ENCODE measurements around the gene ATP2B3. TPM values are rescaled to one million over a fixed set of nuclear protein-coding genes. Genes with fewer than 3 reads are reported as not detected.

Gene ATP2B3
- total RNA-seq, 1 donor from 2014 or later = 0.37 TPM

GRCh38 chrX:153621949-153622598 is 104.6 kb downstream of the ATP2B3 start:
- no peaks in the 10 kb centered on the region for H3K36me3 Mint-ChIP-seq (ENCODE audit: low read depth)
- TF ChIP-seq CTCF (IDR thresholded peaks at IDR 0.05) = no peak
- H3K27ac Mint-ChIP-seq (ENCODE audit: unreplicated experiment) = no peak overlapping the region
- no peak for DNase-seq (ENCODE audit: low spot score)
- H3K4me3 Mint-ChIP-seq (ENCODE audit: unreplicated experiment) = no peak overlapping the region
- no peaks in the 10 kb centered on the region for H3K4me1 Mint-ChIP-seq (ENCODE audit: low read depth)
- no peaks in the 10 kb centered on the region for H3K9me3 Mint-ChIP-seq (ENCODE audit: low read depth)
- H3K27me3 Mint-ChIP-seq (ENCODE audit: low read depth) = peaks cover 19% of the 10 kb centered on the region

- Mint-ChIP-seq H3K4me3 (ENCODE audit: unreplicated experiment) (no peak overlapping the region), H3K27me3 (ENCODE audit: low read depth) (peaks cover 15% of the 10 kb centered on the region), H3K36me3 (ENCODE audit: low read depth) (no peaks in the 10 kb centered on the region)
Observed at GRCh38 chrX:153622661-153623309, 105.3 kb downstream of the ATP2B3 start.

GRCh38 chrX:153623310-153624029 is 106.0 kb downstream of the ATP2B3 start:
- no peak overlapping the region for H3K4me3 Mint-ChIP-seq (ENCODE audit: unreplicated experiment)
- peaks cover 4% of the 10 kb centered on the region for H3K4me1 Mint-ChIP-seq (ENCODE audit: low read depth)
- no peak overlapping the region for H3K27ac Mint-ChIP-seq (ENCODE audit: unreplicated experiment)
- H3K27me3 Mint-ChIP-seq (ENCODE audit: low read depth) = peaks cover 14% of the 10 kb centered on the region
- no peaks in the 10 kb centered on the region for H3K9me3 Mint-ChIP-seq (ENCODE audit: low read depth)
- H3K36me3 Mint-ChIP-seq (ENCODE audit: low read depth) = no peaks in the 10 kb centered on the region
- TF ChIP-seq CTCF (IDR thresholded peaks at IDR 0.05) = no peak
- peak; percentile 74 for DNase-seq (ENCODE audit: low spot score)

More at GRCh38 chrX:153622661-153623309, 105.3 kb downstream of the ATP2B3 start:
- no peak for TF ChIP-seq CTCF (IDR thresholded peaks at IDR 0.05)
- no peak for DNase-seq (ENCODE audit: low spot score)
- H3K27ac Mint-ChIP-seq (ENCODE audit: unreplicated experiment) = no peak overlapping the region
- H3K4me1 Mint-ChIP-seq (ENCODE audit: low read depth) = peaks cover 4% of the 10 kb centered on the region
- H3K9me3 Mint-ChIP-seq (ENCODE audit: low read depth) = no peaks in the 10 kb centered on the region

GRCh38 chrX:153624196-153625091 is 107.0 kb downstream of the ATP2B3 start:
- Mint-ChIP-seq H3K4me3 (ENCODE audit: unreplicated experiment) (no peak overlapping the region), H3K27ac (ENCODE audit: unreplicated experiment) (no peak overlapping the region), H3K27me3 (ENCODE audit: low read depth) (peaks cover 13% of the 10 kb centered on the region), H3K9me3 (ENCODE audit: low read depth) (no peaks in the 10 kb centered on the region), H3K36me3 (ENCODE audit: low read depth) (no peaks in the 10 kb centered on the region), H3K4me1 (ENCODE audit: low read depth) (peaks cover 4% of the 10 kb centered on the region)
- no peak for TF ChIP-seq CTCF (IDR thresholded peaks at IDR 0.05)
- DNase-seq (ENCODE audit: low spot score) = peak; percentile 79
